ENCODE data around the gene EHD1. TPM values are rescaled to one million over a fixed set of nuclear protein-coding genes. Genes with fewer than 3 reads are reported as not detected.

EHD1 gene
- total and polyA plus RNA-seq, 2 of the 4 experiments (the other 2 are of a cell fraction) = 107 to 209 TPM

DNA sequence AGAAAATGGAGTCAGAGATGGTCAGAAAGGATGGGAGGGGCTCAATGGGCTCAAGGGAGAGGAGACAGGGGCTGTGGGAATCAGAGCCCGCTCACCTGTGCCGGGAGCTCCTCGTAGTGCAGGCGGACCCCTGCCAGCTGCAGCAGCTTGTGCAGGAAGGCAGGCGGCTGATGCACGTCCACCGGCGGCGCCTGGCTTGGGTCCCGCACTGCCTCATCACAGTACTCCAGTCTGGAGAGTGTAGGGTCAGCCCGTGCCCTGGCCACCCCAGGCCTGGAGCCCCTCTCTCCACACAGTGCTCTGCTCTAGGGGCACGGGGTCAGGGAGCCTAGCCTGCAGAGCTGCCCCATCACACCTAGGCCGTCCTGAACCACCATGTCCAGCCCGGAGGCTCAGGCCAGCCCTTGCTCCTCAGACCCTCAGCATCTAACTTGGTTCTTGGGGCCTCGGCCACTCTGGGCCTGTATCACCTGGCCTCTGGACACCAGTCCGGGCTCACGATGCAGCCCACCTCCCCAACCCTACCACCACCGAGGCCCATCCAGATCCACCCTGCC, 34.8 kb upstream of the EHD1 start:
- ChIA-PET POLR2A (ENCODE audit: unreplicated experiment) (no interaction called here), CTCF (interaction anchor here (1.4 kb wide), 1 partner anchor 65 kb away, joined by 4 read pairs; no protein-coding TSS in a partner anchor)
- Histone ChIP-seq H4K5ac (ENCODE audit: low read depth, low read length) (no peak overlapping the region), H4K91ac (ENCODE audit: insufficient read depth, low read depth, low read length) (no peak overlapping the region), H3K14ac (replicated peaks; ENCODE audit: low read depth, low read length) (no peak overlapping the region), H3K9me1 (ENCODE audit: insufficient read depth, low read length) (no peaks in the 10 kb centered on the region), H3K4me2 (ENCODE audit: low read depth, low read length) (no peak overlapping the region), H3K79me1 (ENCODE audit: low read depth in 1 of 2, low read length in 2 of 2) (peaks cover 7 to 26% of the 10 kb centered on the region in 2 experiments), H2BK5ac (ENCODE audit: low read depth, low read length, poor library complexity, severe bottlenecking) (no peak overlapping the region), H3K56ac (ENCODE audit: extremely low read depth, insufficient read depth, low read length) (no peak overlapping the region), H4K20me1 (ENCODE audit: insufficient read depth, low read length) (no peaks in the 10 kb centered on the region; the same call in 1 of the 2 replicates), H3K4me1 (ENCODE audit: control insufficient read depth, insufficient read depth, low read length) (peaks cover 5% of the 10 kb centered on the region), H2BK20ac (ENCODE audit: low read depth, low read length) (no peak overlapping the region), H3K4me3 (ENCODE audit: insufficient read depth, low read depth, low read length) (no peak overlapping the region), H3K4ac (ENCODE audit: low read depth, low read length) (no peak overlapping the region), H3K27ac (ENCODE audit: insufficient read depth, low read length) (no peak overlapping the region), H3K23ac (ENCODE audit: low read depth, low read length) (no peak overlapping the region), H3K36me3 (ENCODE audit: control insufficient read depth, insufficient read depth, low read length) (peaks cover 46% of the 10 kb centered on the region), H2BK15ac (ENCODE audit: low read depth, low read length) (no peak overlapping the region), H3K18ac (ENCODE audit: low read depth, low read length) (no peak overlapping the region), H3K27me3 (ENCODE audit: control insufficient read depth, insufficient read depth, low read length) (no peaks in the 10 kb centered on the region), H2AK9ac (replicated peaks; ENCODE audit: low read depth, low read length, poor library complexity) (no peak overlapping the region), H4K8ac (ENCODE audit: low read depth in 2 of 2, low read length in 2 of 2) (no peak overlapping the region), H2AFZ (replicated peaks; ENCODE audit: low read length, poor library complexity) (no peak overlapping the region), H3K9me3 (ENCODE audit: control insufficient read depth, insufficient read depth, low read length) (no peaks in the 10 kb centered on the region), H2AK5ac (ENCODE audit: low read depth, low read length) (no peak overlapping the region), H3K9ac (ENCODE audit: low read depth, low read length) (no peak overlapping the region), H2BK120ac (ENCODE audit: low read depth, low read length) (no peak overlapping the region)
- no TSS peak for BruUV-seq (replicated peaks)
- in situ Hi-C loops (cut with MboI; ENCODE audit: low sequenced_read_pairs) (no loop called here), intact Hi-C loops (cut with micrococcal nuclease) (no loop called here), dilution Hi-C loops (cut with HindIII; ENCODE audit: low sequenced_read_pairs, unreplicated experiment) (no loop called here)
- no peak for TF ChIP-seq MAZ (IDR thresholded peaks at IDR 0.05; ENCODE audit: borderline replicate concordance, low read depth, low read length)
- no peak for TF ChIP-seq SMC3 (IDR thresholded peaks at IDR 0.05; ENCODE audit: low read depth, low read length)
- no peak for TF ChIP-seq CEBPB (IDR thresholded peaks at IDR 0.05; ENCODE audit: low read depth, low read length)
- TF ChIP-seq CHD1 (IDR thresholded peaks at IDR 0.05; ENCODE audit: low read depth, low read length) = no peak
- TF ChIP-seq RAD21 (IDR thresholded peaks at IDR 0.05; ENCODE audit: low read length) = no peak
- no peak for TF ChIP-seq RCOR1 (IDR thresholded peaks at IDR 0.05; ENCODE audit: insufficient replicate concordance, low read length)
- TF ChIP-seq, protein P1, sequence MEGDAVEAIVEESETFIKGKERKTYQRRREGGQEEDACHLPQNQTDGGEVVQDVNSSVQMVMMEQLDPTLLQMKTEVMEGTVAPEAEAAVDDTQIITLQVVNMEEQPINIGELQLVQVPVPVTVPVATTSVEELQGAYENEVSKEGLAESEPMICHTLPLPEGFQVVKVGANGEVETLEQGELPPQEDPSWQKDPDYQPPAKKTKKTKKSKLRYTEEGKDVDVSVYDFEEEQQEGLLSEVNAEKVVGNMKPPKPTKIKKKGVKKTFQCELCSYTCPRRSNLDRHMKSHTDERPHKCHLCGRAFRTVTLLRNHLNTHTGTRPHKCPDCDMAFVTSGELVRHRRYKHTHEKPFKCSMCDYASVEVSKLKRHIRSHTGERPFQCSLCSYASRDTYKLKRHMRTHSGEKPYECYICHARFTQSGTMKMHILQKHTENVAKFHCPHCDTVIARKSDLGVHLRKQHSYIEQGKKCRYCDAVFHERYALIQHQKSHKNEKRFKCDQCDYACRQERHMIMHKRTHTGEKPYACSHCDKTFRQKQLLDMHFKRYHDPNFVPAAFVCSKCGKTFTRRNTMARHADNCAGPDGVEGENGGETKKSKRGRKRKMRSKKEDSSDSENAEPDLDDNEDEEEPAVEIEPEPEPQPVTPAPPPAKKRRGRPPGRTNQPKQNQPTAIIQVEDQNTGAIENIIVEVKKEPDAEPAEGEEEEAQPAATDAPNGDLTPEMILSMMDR (conservative IDR thresholded peaks at IDR 0.05; ENCODE audit: low read depth, low read length) = no peak
- no peak for TF ChIP-seq MXI1 (IDR thresholded peaks at IDR 0.05; ENCODE audit: borderline replicate concordance, low read depth, low read length)
- TF ChIP-seq MAFK (IDR thresholded peaks at IDR 0.05; ENCODE audit: low read depth, low read length) = no peak
- no peak for TF ChIP-seq BHLHE40 (IDR thresholded peaks at IDR 0.05; ENCODE audit: low read depth, low read length)
- no peak for TF ChIP-seq NFE2L2 (IDR thresholded peaks at IDR 0.05; ENCODE audit: low read depth, low read length)
- TF ChIP-seq POLR2A (IDR thresholded peaks at IDR 0.05; ENCODE audit: low read depth, low read length) = no peak
- TF ChIP-seq RFX5 (IDR thresholded peaks at IDR 0.05; ENCODE audit: low read depth, low read length) = no peak
- TF ChIP-seq FOS (IDR thresholded peaks at IDR 0.05; ENCODE audit: low read depth, low read length) = no peak
- TF ChIP-seq, protein P2, sequence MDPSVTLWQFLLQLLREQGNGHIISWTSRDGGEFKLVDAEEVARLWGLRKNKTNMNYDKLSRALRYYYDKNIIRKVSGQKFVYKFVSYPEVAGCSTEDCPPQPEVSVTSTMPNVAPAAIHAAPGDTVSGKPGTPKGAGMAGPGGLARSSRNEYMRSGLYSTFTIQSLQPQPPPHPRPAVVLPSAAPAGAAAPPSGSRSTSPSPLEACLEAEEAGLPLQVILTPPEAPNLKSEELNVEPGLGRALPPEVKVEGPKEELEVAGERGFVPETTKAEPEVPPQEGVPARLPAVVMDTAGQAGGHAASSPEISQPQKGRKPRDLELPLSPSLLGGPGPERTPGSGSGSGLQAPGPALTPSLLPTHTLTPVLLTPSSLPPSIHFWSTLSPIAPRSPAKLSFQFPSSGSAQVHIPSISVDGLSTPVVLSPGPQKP (IDR thresholded peaks at IDR 0.05; ENCODE audit: borderline replicate concordance, low read depth, low read length) = no peak
- TF ChIP-seq, protein P3, sequence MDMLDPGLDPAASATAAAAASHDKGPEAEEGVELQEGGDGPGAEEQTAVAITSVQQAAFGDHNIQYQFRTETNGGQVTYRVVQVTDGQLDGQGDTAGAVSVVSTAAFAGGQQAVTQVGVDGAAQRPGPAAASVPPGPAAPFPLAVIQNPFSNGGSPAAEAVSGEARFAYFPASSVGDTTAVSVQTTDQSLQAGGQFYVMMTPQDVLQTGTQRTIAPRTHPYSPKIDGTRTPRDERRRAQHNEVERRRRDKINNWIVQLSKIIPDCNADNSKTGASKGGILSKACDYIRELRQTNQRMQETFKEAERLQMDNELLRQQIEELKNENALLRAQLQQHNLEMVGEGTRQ (IDR thresholded peaks at IDR 0.05; ENCODE audit: low read depth, low read length) = no peak
- WGBS, 2 experiments (ENCODE audit: extremely low coverage in 2 of 2, insufficient read length in 1 of 2) = 95% methylated on average over 4 of the region's 18 CpGs; no CpG with 5 or more reads in 1 of the 2 experiments
- DNase-seq (no peak), ATAC-seq (ENCODE audit: low read depth) (no peak)

Measured in IMR-90 (cell line).